Panc1 (cell line): ENCODE measurements around the gene SDS. TPM values are rescaled to one million over a fixed set of nuclear protein-coding genes. Genes with fewer than 3 reads are reported as not detected.
A peak's percentile ranks its signal among the peaks of the same experiment; 100 is the strongest.

ENCODE experiments used
- ATAC-seq: fragments of 200-7000 bp; cut with Tn5 transposase; 2 replicates; pipeline ENCODE4 v1.9.1; 2020; ENCODE audit warnings: mild to moderate bottlenecking, moderate library complexity
- BruUV-seq: library from RNA; stranded (reverse); fragments of 400-500 nt; replicated peaks from 2 replicates; lab custom pipeline; 2021; lab: Mats Ljungman, UMichigan
- CTCF ChIA-PET: fragments of 300-600 bp; sonication (Branson Sonifier 250); formaldehyde crosslinking; loops from one replicate; lab custom pipeline; 2022; ENCODE audit warnings: antibody characterized with exemption; lab: Charles Lee
- POLR2A ChIA-PET: fragments of 300-600 bp; sonication (Branson Sonifier 250); formaldehyde crosslinking; loops from one replicate; lab custom pipeline; 2022; ENCODE audit warnings: antibody characterized with exemption; lab: Charles Lee
- DNase-seq: peaks from one replicate; pipeline ENCODE4 v3.0.0-alpha.2; 2010; ENCODE audit warnings: low read depth, low spot score
- H3K27ac ChIP-seq: 2 replicates; pipeline ENCODE4 v1.5.1; 2011; ENCODE audit warnings: mild to moderate bottlenecking, low read length, inconsistent platforms
- H3K27me3 ChIP-seq: fragments of 200-500 bp; sonication (Bioruptor generic); 2 replicates; pipeline ENCODE4 v1.6.0; 2014; ENCODE audit warnings: low read length, inconsistent platforms; ENCODE audit not compliant: control insufficient read depth, insufficient read depth
- H3K36me3 ChIP-seq: fragments of 200-500 bp; sonication (Bioruptor generic); 2 replicates; pipeline ENCODE4 v1.5.1; 2014; ENCODE audit warnings: inconsistent platforms, mild to moderate bottlenecking, low read length, moderate library complexity; ENCODE audit not compliant: control insufficient read depth, insufficient read depth
- H3K4me1 ChIP-seq: 2 replicates; pipeline ENCODE4 v1.5.1; 2011; ENCODE audit warnings: inconsistent platforms, mild to moderate bottlenecking, low read length, moderate library complexity; ENCODE audit not compliant: control insufficient read depth, insufficient read depth
- H3K4me3 ChIP-seq, 2 experiments: 2 replicates each; pipeline ENCODE4 v1.5.1; 2011 to 2012; ENCODE audit warnings: low read depth in 2 of 2, low read length in 2 of 2, mild to moderate bottlenecking in 2 of 2, inconsistent platforms in 1 of 2, moderate library complexity in 1 of 2
- H3K9me3 ChIP-seq: fragments of 200-500 bp; sonication (Bioruptor generic); 2 replicates; pipeline ENCODE4 v1.5.1; 2014; ENCODE audit warnings: low read depth, mild to moderate bottlenecking, inconsistent platforms, low read length, moderate library complexity; ENCODE audit not compliant: control insufficient read depth, insufficient read depth
- POLR2AphosphoS5 ChIP-seq: IDR thresholded peaks from 2 replicates; pipeline ENCODE4 v1.6.1; 2012; ENCODE audit warnings: mild to moderate bottlenecking, low read depth, low read length, moderate library complexity
- REST ChIP-seq, 2 experiments: IDR thresholded peaks; 2 replicates each; pipeline ENCODE4 v1.6.1; 2011 to 2012; ENCODE audit warnings: low read depth in 2 of 2, control low read depth in 1 of 2, low read length in 1 of 2, mild to moderate bottlenecking in 1 of 2, moderate library complexity in 1 of 2; ENCODE audit not compliant: insufficient read depth in 1 of 2
- SIN3A ChIP-seq: IDR thresholded peaks from 2 replicates; pipeline ENCODE4 v1.6.1; 2012; ENCODE audit warnings: low read depth, mild to moderate bottlenecking, low read length, moderate library complexity, borderline replicate concordance; ENCODE audit not compliant: insufficient read depth
- TCF7L2 ChIP-seq: IDR thresholded peaks from 2 replicates; pipeline ENCODE4 v1.6.1; 2011; ENCODE audit warnings: mild to moderate bottlenecking, low read depth, low read length, inconsistent platforms
- in situ Hi-C: cut with HindIII; loops from 2 replicates; pipeline ENCODE4 v1.10.0; 2016; ENCODE audit warnings: low sequenced_read_pairs, low pct_unique_long_range_greater_than_20kb
- intact Hi-C: fragments of 100-400 bp; cut with micrococcal nuclease; formaldehyde crosslinking; loops from one replicate; pipeline ENCODE4 v1.10.0; 2022; ENCODE audit not compliant: unreplicated experiment
- total RNA-seq: library from RNA; stranded (reverse); gene quantifications from one replicate; pipeline ENCODE4 v1.2.1, GENCODE V29; 2021; ENCODE audit not compliant: unreplicated experiment
- TF ChIP-seq, protein P1 (sequence below): fragments of 450-650 bp; IDR thresholded peaks from 2 replicates; pipeline ENCODE4 v1.5.1; 2017; ENCODE audit warnings: mild to moderate bottlenecking

Gene SDS
- total RNA-seq, 1 experiment from 2014 or later, result 0.15 TPM

DNA sequence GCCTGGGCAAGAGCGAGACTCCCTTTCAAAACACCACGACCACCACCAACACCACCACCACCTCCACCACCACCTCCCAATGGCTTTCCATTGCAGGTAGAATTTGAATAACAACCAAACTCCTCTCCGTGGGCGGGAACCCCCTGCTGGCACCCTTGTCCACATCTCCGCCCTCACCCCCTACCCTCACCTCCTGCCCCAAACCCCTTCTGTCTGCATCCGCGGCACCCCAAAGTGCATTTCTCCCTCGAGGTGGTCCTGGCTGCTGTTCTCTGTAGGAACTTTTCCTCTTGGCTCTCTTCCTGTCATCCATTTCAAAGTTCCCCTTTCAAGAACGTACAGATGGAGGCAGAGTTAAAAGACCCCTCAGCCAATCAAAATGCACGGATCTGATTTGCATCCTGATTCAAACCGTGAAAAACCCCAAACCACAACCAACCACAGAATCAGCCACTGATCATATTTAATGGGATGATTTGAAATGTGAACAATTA is 22.3 kb upstream of the SDS start:
- Histone ChIP-seq H3K4me1 (no peaks in the 10 kb centered on the region; the same call in 1 of the 2 replicates), H3K36me3 (no peaks in the 10 kb centered on the region; the same call in 1 of the 2 replicates), H3K27me3 (no peaks in the 10 kb centered on the region), H3K9me3 (no peaks in the 10 kb centered on the region), H3K27ac (no peak overlapping the region), H3K4me3 (no peak overlapping the region)
- no peak for TF ChIP-seq POLR2AphosphoS5
- no peak for TF ChIP-seq REST (IDR thresholded peaks at IDR 0.05; ENCODE audit: insufficient read depth in 1 of 2, low read depth in 2 of 2, low read length in 1 of 2)
- TF ChIP-seq, protein P1, sequence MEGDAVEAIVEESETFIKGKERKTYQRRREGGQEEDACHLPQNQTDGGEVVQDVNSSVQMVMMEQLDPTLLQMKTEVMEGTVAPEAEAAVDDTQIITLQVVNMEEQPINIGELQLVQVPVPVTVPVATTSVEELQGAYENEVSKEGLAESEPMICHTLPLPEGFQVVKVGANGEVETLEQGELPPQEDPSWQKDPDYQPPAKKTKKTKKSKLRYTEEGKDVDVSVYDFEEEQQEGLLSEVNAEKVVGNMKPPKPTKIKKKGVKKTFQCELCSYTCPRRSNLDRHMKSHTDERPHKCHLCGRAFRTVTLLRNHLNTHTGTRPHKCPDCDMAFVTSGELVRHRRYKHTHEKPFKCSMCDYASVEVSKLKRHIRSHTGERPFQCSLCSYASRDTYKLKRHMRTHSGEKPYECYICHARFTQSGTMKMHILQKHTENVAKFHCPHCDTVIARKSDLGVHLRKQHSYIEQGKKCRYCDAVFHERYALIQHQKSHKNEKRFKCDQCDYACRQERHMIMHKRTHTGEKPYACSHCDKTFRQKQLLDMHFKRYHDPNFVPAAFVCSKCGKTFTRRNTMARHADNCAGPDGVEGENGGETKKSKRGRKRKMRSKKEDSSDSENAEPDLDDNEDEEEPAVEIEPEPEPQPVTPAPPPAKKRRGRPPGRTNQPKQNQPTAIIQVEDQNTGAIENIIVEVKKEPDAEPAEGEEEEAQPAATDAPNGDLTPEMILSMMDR, result no peak
- no peak for TF ChIP-seq TCF7L2
- no peak for TF ChIP-seq SIN3A
- ChIA-PET CTCF (interaction anchor here (0.7 to 1.0 kb wide), 7 partner anchors 12 to 409 kb away, joined by 3 to 9 read pairs (median 4); no protein-coding TSS in a partner anchor), POLR2A (interaction anchor here (1.2 kb wide), 1 partner anchor 97 kb away, joined by 3 read pairs; no protein-coding TSS in a partner anchor)
- no TSS peak for BruUV-seq
- ATAC-seq, result no peak
- DNase-seq, result no peak
- intact Hi-C loops (loop anchor here (1.0 kb wide), 1 partner anchor 114 kb away; no protein-coding TSS in a partner anchor), in situ Hi-C loops (no loop called here)

GRCh38 chr12:113424915-113425823 is 21.5 kb upstream of the SDS start:
- Histone ChIP-seq H3K27ac (no peak overlapping the region), H3K27me3 (no peaks in the 10 kb centered on the region), H3K9me3 (no peaks in the 10 kb centered on the region), H3K4me1 (no peaks in the 10 kb centered on the region; the same call in 1 of the 2 replicates), H3K36me3 (no peaks in the 10 kb centered on the region; the same call in 1 of the 2 replicates), H3K4me3 (no peak overlapping the region)
- POLR2A ChIA-PET, result interaction anchor here (1.2 kb wide), 1 partner anchor 98 kb away, joined by 3 read pairs; no protein-coding TSS in a partner anchor
- intact Hi-C loops (loop anchor here (1.0 kb wide), 1 partner anchor 113 kb away; no protein-coding TSS in a partner anchor), in situ Hi-C loops (no loop called here)
- CTCF ChIA-PET, result interaction anchor here (0.6 to 1.0 kb wide), 8 partner anchors 12 to 1901 kb away, joined by 3 to 9 read pairs (median 4); no protein-coding TSS in a partner anchor
- peak; percentile 74 for ATAC-seq
- no peak for DNase-seq
- TF ChIP-seq REST (IDR thresholded peaks at IDR 0.05; ENCODE audit: insufficient read depth in 1 of 2, low read depth in 2 of 2, low read length in 1 of 2) (no peak), SIN3A (no peak), POLR2AphosphoS5 (no peak), TCF7L2 (no peak)
- TF ChIP-seq, protein P1, result peak; percentile 98
- BruUV-seq, result no TSS peak
